ENCODE data around the gene SLC50A1.
A peak's percentile ranks its signal among the peaks of the same experiment; 100 is the strongest.
"Not testable (repeated sequence)": the region's sequence is repeated elsewhere in the genome, so short reads cannot be mapped to it uniquely, and the experiment has no call there.

SLC50A1 gene

DNA sequence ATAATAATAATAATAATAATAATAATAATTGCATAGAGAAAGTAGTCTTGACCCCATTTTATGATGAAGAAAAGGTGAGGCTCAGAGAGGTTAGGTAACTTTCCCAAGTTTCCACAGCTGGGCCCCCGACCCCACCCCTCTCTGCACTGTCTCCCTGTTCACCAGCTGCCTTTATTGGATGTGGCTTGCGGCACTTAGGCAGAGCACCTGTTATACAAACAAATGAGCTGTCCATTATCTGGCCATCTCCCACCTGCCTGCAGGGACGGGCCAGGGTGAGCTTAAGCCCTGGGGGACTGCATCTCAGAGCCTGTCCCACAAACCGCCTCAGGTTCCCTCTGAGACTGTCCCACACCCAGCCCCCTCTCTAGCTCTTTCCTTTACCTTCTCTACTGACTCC, 18.0 kb upstream of the SLC50A1 start:
- no peak for DNase-seq

DNA sequence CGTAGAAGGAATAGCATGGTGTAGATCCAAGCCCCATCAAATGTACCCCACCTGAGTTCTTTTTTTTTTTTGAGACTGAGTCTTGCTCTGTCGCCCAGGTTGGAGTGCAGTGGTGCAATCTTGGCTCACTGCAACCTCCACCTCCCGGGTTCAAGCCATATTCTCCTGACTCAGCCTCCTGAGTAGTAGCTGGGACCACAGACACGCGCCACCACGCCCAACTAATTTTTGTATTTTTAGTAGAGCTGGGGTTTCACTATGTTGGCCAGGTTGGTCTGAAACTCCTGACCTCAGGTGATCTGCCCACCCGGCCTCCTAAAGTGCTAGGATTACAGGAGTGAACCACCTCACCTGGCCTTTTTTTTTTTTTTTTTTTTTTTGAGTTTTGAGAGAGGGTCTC, 17.6 kb upstream of the SLC50A1 start:
- DNase-seq, result not testable (repeated sequence)

DNA sequence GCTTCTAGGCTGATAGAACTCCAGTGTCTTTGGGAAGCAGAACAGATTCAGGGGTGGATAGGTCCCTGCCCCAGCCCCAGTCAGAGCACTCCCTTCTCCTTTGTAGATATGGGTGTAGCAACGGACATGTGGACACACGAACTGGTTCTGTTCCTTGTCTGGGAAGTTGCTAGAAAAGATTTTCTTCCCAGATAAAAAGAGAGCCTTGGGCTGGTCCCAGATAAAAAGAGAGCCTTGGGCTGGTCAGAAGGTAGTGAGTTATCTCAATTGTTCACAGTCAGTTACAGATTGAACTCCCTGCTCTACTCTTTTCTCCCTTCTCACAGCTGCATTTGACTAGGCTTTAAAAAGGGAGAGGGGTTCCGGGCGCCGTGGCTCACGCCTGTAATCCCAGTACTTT, 15.4 kb upstream of the SLC50A1 start:
- DNase-seq, result no peak

GRCh38 chr1:155121249-155121648, 14.4 kb upstream of the SLC50A1 start:
- no peak for DNase-seq

DNA sequence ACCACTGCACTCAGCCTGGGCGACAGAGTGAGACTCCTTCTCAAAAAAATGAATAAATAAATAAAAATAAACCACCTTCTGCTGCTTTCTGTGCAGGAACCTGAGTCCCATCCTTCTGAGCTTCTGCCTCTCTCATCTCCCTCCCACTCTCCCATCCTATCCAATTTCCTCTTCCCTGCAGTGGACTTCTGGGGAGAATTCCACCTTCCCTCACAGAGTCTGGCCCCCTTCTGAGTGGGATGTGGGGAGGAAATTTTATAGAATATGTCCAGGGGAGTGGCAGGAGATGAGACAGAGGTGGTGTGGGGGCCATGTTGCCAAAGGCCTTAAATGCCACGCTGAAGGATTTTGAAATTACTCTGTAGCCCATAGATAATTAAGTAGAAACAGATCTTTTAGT, 13.3 kb upstream of the SLC50A1 start:
- DNase-seq, result no peak

- DNase-seq, result no peak
These were observed 11.9 kb upstream of the SLC50A1 start for GRCh38 chr1:155123801-155124200.

DNA sequence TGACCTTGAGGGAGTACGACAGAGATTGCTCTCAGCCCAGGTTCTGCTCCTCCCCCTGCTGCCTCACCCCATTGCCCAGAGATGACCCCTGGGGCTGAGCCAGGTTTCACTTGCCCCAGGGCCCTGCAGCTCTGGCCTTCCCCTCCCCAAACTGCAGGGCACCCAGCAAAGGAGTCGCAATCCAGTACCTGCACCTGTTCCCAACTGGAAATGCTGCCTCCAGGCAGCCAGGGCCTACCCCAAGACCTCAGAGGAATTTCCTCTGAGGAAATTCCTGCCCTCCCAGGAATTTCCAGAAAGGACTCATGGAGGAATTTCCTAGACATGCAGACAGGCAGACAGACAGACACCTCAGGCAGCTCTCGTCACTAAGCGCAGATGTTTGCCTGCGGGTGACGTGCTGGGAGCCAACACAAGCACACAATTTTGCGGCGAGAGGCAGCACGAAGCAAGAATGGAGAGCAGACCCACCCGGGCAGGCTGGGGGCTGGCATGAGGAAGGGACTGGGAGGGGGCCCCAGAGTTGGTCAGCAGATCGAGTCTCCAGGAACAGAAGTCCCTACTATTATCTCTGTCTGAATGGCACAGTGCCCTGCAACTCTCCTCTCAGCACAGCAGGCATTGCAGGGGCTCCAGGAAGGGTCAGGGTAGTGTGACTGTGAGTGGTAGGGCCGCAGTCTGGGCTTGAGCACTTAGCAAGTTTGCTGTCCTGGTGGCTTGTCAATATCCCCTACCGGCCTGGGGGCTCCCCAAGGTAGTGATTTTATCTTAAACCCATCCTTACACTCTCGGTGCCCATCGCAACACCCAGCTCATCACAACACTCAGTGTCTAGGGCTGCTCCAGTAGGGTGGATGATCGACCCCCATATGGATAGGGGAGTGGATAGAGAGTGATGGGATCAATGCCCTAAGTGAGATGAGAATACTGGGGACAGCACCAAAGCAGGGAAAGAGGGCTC, 10.9 kb upstream of the SLC50A1 start:
- DNase-seq, result no peak

- no peak for DNase-seq
These were observed 10.1 kb upstream of the SLC50A1 start for GRCh38 chr1:155125511-155125945.

DNA sequence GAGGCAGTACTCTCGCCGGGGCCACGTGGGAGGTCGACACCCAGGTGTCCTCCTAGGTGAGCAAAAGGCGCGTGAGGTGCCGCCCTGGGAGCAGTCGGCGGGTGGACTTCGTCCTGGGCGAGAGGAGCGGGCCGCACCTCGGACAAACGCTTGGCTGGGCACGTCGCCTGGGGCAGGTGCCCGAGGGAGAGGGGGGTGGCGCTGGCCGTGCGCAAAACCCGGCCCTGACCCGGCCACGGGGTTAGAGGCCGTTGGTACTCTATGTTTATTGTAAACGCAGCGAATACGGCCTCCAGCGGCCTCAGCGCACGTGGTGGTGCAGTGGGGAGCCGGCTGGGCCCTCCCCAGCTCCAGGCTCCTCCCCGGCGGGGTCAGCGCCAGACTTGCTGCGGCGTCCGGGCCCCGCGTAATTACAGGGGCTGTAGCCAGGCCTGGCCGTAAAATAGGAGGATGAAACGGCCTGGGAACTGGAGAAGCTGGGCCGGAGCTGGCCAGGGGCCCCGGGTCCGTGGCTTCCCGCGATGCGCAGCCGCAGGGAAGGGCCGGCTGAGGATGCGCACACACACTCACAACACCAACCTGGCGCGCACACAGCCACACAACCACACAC, 9.6 kb upstream of the SLC50A1 start:
- peak; percentile 77 for DNase-seq

DNA sequence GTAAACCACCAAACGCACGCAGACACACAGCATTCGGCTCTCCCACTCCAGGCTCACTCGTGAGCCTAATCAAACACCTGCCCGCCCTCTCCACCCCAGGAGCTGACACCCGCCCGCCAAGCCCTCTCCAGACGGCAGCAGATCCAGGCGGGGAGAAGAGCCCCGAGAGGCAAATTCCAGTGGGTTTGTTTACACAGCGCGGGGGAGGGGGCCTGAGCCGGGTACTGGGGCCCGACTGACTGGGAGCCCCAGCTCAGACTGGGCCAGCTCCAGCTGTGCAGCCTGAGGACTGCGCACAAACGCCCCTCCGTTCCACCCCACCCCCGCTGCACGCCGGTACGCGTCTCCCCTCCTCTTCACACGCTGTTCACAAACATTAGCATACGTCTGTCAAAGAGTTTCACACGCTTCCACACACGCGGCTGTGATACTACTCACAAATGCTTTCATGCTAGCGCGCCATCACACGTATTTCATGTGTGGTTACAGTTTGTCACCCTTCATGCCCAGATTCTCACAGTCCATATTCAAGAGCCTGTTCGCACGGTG, 9.0 kb upstream of the SLC50A1 start:
- no peak for DNase-seq

GRCh38 chr1:155127105-155127966, 8.3 kb upstream of the SLC50A1 start, which contains the start of gene EFNA1:
TSS of gene EFNA1 (plus strand) at chr1:155127876. CDS start at chr1:155127978, 102 bp downstream.
- peak; percentile 71 for DNase-seq

- DNase-seq, result no peak
These were observed 7.5 kb upstream of the SLC50A1 start for GRCh38 chr1:155127967-155128754.

DNA sequence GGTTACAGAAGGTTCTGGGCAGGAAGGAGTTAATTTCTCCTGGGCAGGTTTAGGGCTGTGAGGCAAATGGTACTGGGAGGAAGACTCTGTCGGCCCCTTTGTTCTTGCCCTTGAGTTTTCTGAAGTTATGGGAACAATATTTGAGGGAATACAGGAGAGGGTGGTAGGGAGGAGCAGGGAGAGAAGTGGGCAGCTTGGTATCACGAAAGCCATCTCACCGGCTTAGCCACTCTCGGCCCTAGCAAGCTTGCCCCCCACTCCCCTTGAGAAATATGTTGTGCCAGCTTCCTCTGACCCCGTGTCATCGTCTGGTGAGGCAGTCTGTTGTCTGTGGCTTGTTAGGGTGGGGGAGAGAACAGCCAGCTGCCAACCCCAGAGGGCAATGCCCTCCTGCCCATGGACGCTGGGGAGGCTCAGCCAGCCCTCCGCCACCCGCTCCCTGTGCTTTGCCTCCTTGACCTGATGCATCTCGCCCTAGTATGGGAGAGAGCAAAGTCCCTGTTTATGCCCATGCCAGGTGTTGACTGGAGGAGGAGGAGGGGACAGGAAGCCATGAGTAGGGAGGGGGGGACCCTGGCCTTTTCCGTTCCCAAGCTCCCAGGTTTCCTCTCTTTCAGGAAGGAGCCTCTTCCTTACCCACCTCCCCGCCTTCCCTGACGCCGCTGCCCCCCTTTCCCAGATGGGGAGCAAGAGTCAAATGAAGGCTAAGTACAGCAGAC, 6.7 kb upstream of the SLC50A1 start:
- DNase-seq, result no peak

DNA sequence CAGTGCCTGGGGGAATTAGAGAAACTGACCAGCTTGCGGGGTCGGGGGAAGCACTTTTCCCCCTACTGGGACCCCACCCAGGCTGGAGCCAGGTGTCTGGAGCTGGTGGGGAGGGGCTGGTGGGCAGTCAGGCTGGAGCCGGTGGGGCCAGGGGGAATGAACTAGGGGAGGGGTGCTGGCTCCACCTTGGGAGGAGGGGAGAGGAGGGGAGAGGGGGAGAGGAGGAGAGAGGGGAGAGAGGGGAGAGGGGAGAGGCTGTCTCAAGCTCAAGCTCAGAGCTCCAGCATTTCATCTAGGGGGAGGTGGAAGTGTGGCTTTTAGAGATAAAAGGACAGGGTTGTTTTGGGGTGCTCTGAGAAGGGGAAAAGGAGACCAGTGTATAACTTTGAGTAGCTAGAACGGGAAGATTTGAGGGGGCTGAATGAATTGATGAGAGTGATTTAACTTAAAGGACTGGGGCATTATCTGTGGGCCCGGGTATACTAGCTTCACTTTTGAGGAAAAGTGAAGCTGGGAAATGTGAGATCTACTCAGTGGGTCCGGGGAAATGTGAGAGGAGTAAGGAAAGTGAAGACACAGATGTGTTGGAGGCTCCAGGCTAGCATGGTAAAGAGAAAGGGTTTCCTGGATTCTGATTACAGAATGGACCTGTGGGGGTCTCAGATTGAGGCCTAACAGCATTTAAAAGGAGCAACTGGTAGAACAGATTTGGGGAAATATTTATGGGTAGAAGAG, 5.2 kb upstream of the SLC50A1 start:
- DNase-seq, result no peak

DNA sequence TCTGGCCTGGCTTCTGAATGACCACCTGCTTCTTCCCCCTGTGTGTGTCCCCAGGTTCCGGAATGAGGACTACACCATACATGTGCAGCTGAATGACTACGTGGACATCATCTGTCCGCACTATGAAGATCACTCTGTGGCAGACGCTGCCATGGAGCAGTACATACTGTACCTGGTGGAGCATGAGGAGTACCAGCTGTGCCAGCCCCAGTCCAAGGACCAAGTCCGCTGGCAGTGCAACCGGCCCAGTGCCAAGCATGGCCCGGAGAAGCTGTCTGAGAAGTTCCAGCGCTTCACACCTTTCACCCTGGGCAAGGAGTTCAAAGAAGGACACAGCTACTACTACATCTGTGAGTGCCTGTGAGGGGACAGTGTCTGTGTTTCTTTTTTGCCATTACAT, 4.4 kb upstream of the SLC50A1 start:
- DNase-seq, result no peak

GRCh38 chr1:155131856-155132255, 3.8 kb upstream of the SLC50A1 start:
- no peak for DNase-seq

DNA sequence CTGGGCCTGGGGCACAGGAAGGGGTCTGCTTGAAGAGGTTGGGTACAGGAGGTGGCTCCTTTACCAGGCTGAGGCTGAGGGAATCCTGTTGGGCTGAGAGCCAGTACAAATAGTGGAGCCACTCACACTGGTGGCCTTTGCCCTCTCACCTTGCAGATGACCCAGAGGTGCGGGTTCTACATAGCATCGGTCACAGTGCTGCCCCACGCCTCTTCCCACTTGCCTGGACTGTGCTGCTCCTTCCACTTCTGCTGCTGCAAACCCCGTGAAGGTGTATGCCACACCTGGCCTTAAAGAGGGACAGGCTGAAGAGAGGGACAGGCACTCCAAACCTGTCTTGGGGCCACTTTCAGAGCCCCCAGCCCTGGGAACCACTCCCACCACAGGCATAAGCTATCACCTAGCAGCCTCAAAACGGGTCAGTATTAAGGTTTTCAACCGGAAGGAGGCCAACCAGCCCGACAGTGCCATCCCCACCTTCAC, 1.8 kb upstream of the SLC50A1 start:
- DNase-seq, result no peak

DNA sequence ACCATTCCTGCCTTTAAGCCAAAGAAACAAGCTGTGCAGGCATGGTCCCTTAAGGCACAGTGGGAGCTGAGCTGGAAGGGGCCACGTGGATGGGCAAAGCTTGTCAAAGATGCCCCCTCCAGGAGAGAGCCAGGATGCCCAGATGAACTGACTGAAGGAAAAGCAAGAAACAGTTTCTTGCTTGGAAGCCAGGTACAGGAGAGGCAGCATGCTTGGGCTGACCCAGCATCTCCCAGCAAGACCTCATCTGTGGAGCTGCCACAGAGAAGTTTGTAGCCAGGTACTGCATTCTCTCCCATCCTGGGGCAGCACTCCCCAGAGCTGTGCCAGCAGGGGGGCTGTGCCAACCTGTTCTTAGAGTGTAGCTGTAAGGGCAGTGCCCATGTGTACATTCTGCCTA, 1.3 kb upstream of the SLC50A1 start:
- no peak for DNase-seq

GRCh38 chr1:155134880-155135414, 705 bp upstream of the SLC50A1 start:
- peak; percentile 88 for DNase-seq

DNA sequence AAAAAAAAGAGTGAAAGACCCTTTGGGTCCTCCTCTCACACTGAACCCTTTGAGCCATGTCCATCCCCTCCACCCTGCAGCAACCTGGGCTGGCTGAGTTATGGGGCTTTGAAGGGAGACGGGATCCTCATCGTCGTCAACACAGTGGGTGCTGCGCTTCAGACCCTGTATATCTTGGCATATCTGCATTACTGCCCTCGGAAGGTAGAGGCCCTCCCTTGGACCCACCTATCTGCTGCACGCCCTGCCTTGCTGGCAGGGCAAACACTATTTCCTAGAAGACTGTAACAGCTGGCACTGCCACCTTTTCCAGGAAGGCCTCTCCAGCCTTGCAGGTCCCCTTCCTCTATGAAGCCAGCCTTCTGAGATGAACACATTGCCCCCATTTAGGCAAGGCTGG, 1.1 kb downstream of the SLC50A1 start:
- no peak for DNase-seq

Measured in right forelimb (tissue), 1 donor.